Natural killer cell treated with Interleukin-12 subunit alpha and Interleukin-12 subunit beta and Interleukin-15 and Interleukin-18, amount 100 ng/mL, for 72 hours (primary cell): ENCODE measurements around the gene NKRF. TPM values are rescaled to one million over a fixed set of nuclear protein-coding genes. Genes with fewer than 3 reads are reported as not detected.
"Not testable (repeated sequence)": the region's sequence is repeated elsewhere in the genome, so short reads cannot be mapped to it uniquely, and the experiment has no call there.

Experiments used
- ATAC-seq, 2 donors: fragments of 150-1000 bp; cut with Tn5 transposase in 1 of 2; sonication (Bioruptor Pico), chemical (Tn5 transposase) in 1 of 2; 2 replicates each; pipeline ENCODE4 v1.10.0; 2021
- DNase-seq: peaks from one replicate; pipeline ENCODE4 v3.0.0; 2022; ENCODE audit warnings: low spot score
- H3K27ac Mint-ChIP-seq, 2 donors: 1 replicate in 1 of 2; 2 replicates in 1 of 2; pipeline ENCODE4 v1.8.0; 2022; ENCODE audit warnings: mixed read lengths in 2 of 2, mild to moderate bottlenecking in 1 of 2, moderate library complexity in 1 of 2
- H3K27me3 Mint-ChIP-seq, 2 donors: 1 replicate in 1 of 2; 2 replicates in 1 of 2; pipeline ENCODE4 v1.8.0; 2022; ENCODE audit warnings: mixed read lengths in 2 of 2
- H3K36me3 Mint-ChIP-seq: one replicate; pipeline ENCODE4 v1.8.0; 2022; ENCODE audit warnings: mixed read lengths
- H3K4me1 Mint-ChIP-seq, 2 donors: 1 replicate in 1 of 2; 2 replicates in 1 of 2; pipeline ENCODE4 v1.8.0; 2022; ENCODE audit warnings: low read depth in 2 of 2, mixed read lengths in 2 of 2, mild to moderate bottlenecking in 1 of 2
- H3K4me3 Mint-ChIP-seq: one replicate; pipeline ENCODE4 v1.8.0; 2022; ENCODE audit warnings: mixed read lengths
- H3K9me3 Mint-ChIP-seq: 2 replicates; pipeline ENCODE4 v1.8.0; 2022; ENCODE audit warnings: mixed read lengths
- total RNA-seq, 2 donors: library from RNA; stranded (reverse); gene quantifications; one replicate each; pipeline ENCODE4 v1.2.3, GENCODE V29; 2022

Gene NKRF
- 10 to 100 TPM; 15.8 to 24.4 TPM for total RNA-seq

GRCh38 chrX:119606280-119607017 is at the start of gene NKRF:
TSS of gene NKRF (minus strand) at chrX:119606424.
- Mint-ChIP-seq H3K27me3 (peaks cover 0 to 5% of the 10 kb centered on the region in 2 donors), H3K4me3 (peak within 1 kb of the TSS; percentile 92), H3K9me3 (no peaks in the 10 kb centered on the region), H3K4me1 (peaks cover 24 to 28% of the 10 kb centered on the region in 2 donors), H3K27ac (peak within 1 kb of the TSS; percentile 86 to 93), H3K36me3 (no peaks in the 10 kb centered on the region)
- ATAC-seq (peak; percentile 88 to 92), DNase-seq (peak; percentile 89)

DNA sequence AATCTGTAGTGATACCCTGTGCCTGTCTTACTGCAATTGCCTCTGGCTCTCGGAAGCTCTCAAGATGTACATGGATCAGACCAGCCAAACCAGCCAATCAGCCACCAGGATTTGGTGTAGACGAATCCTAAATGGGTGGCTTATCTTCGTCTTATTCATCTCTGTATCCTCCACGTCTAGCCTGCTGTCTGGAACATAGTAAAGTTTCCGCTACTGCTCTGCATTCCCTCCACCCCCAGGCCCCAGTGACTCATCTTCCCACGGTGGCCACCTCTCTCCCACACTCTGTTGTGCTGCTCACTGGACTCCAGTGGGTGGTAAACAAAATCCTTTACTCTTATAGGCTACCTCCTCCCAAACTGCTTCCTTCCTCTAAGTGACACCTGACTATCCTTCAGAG is 48.9 kb upstream of the NKRF start:
- ATAC-seq, result peak; percentile 53 to 65
- no peak for DNase-seq
- peaks cover 8 to 22% of the 10 kb centered on the region in 2 donors for H3K4me1 Mint-ChIP-seq
- peak overlapping the region; percentile 25 to 28 for H3K27ac Mint-ChIP-seq
- H3K27me3 Mint-ChIP-seq, result no peaks in the 10 kb centered on the region
- no peak overlapping the region for H3K4me3 Mint-ChIP-seq
- peaks cover 6% of the 10 kb centered on the region for H3K36me3 Mint-ChIP-seq
- no peaks in the 10 kb centered on the region for H3K9me3 Mint-ChIP-seq

DNA sequence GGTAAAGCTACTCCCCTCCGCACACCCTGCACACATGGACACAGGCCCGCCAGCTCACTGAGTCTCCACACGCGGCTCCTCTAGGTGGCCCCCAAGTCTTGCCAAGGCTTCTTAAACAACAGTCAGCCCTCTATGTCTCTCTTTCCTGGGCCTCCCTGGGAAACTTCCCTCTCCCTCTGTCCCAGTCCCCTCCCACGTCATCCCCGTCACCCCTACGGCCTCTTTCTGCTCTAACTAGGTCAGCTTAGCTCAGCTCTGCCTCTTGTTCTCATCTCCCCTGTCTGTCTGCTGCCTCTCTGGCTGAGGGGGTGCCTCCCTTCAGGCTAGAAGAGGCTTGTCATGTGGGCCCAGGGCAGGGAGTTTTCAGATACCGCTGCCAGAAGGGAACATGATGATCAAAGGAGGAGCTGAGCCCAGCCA is 47.9 kb upstream of the NKRF start:
- Mint-ChIP-seq H3K4me3 (no peak overlapping the region), H3K9me3 (no peaks in the 10 kb centered on the region), H3K27ac (peak overlapping the region in 1 of 2 donors; percentile 34), H3K4me1 (peaks cover 8 to 25% of the 10 kb centered on the region in 2 donors), H3K27me3 (no peaks in the 10 kb centered on the region), H3K36me3 (peaks cover 2% of the 10 kb centered on the region)
- ATAC-seq (no peak), DNase-seq (no peak)

- Mint-ChIP-seq H3K4me3 (peak overlapping the region; percentile 77), H3K36me3 (peaks cover 6% of the 10 kb centered on the region), H3K9me3 (no peaks in the 10 kb centered on the region), H3K4me1 (peaks cover 17 to 40% of the 10 kb centered on the region in 2 donors), H3K27ac (peak overlapping the region; percentile 94 to 96), H3K27me3 (no peaks in the 10 kb centered on the region)
- ATAC-seq, result peak; percentile 45 to 47
- DNase-seq, result no peak
These were observed 42.2 kb upstream of the NKRF start for GRCh38 chrX:119648421-119648775.

- no peaks in the 10 kb centered on the region for H3K27me3 Mint-ChIP-seq
- H3K4me1 Mint-ChIP-seq, result peaks cover 17 to 43% of the 10 kb centered on the region in 2 donors
- no peaks in the 10 kb centered on the region for H3K9me3 Mint-ChIP-seq
- peaks cover 6% of the 10 kb centered on the region for H3K36me3 Mint-ChIP-seq
- peak overlapping the region; percentile 77 for H3K4me3 Mint-ChIP-seq
- ATAC-seq (peak; percentile 98), DNase-seq (peak; percentile 88)
- peak overlapping the region; percentile 94 to 96 for H3K27ac Mint-ChIP-seq
These were observed 41.6 kb upstream of the NKRF start for GRCh38 chrX:119647552-119648420.

- Mint-ChIP-seq H3K4me3 (peak overlapping the region; percentile 71), H3K27ac (peak overlapping the region; percentile 91 to 96), H3K4me1 (peaks cover 17 to 45% of the 10 kb centered on the region in 2 donors), H3K9me3 (no peaks in the 10 kb centered on the region), H3K27me3 (no peaks in the 10 kb centered on the region), H3K36me3 (peaks cover 6% of the 10 kb centered on the region)
- no peak for DNase-seq
- no peak for ATAC-seq
These were observed 40.9 kb upstream of the NKRF start for GRCh38 chrX:119647089-119647488.

GRCh38 chrX:119646515-119646914 is 40.3 kb upstream of the NKRF start:
- no peaks in the 10 kb centered on the region for H3K9me3 Mint-ChIP-seq
- no peak for ATAC-seq
- H3K36me3 Mint-ChIP-seq, result peaks cover 6% of the 10 kb centered on the region
- H3K4me3 Mint-ChIP-seq, result peak overlapping the region; percentile 71
- H3K27me3 Mint-ChIP-seq, result no peaks in the 10 kb centered on the region
- no peak for DNase-seq
- H3K27ac Mint-ChIP-seq, result peak overlapping the region; percentile 91 to 96
- peaks cover 17 to 45% of the 10 kb centered on the region in 2 donors for H3K4me1 Mint-ChIP-seq

DNA sequence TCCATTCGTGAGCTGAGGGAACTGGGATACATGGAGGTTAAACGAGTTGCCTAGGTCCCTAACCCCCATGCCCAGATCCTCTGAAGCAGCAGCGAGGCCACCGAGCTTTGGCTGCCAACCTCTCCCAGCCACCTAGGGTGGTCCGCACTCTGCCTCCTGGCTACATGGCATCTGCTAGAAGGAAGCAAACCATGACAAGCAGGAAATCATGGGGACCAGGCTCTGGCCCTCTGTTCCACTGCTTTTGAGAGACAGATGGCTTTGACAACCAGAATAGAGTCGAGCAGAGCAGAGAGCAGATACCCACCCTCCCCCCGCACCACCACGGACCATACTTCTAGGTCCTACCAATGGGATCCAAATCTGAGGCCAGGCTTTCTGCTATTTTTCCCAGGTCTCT is 37.5 kb upstream of the NKRF start:
- Mint-ChIP-seq H3K9me3 (no peaks in the 10 kb centered on the region), H3K27ac (peak overlapping the region in 1 of 2 donors; percentile 11), H3K4me1 (peaks cover 16 to 43% of the 10 kb centered on the region in 2 donors), H3K27me3 (no peaks in the 10 kb centered on the region), H3K4me3 (no peak overlapping the region), H3K36me3 (peaks cover 6% of the 10 kb centered on the region)
- DNase-seq, result no peak
- no peak for ATAC-seq

DNA sequence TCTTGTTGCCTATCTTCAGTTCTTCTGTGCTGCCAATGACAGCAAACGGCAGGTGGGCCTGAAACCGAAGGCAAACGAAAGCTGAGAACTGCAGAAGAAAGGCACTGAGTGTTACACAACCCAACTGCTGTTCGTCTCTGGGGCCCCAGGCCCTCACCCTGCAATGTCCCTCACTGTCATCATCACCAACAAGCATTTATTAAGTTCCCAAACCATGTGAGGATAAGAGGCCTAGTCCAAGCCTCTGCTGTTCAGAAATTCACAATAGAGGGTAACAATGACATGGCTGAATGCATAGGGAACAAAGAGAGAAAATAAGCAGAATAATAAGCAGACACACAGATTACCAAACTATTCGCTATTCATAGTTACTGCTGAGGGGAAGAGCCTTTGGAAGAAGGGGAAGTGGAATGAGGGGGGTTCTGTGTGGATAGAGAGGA is 34.5 kb upstream of the NKRF start:
- no peaks in the 10 kb centered on the region for H3K9me3 Mint-ChIP-seq
- peaks cover 6% of the 10 kb centered on the region for H3K36me3 Mint-ChIP-seq
- no peaks in the 10 kb centered on the region for H3K27me3 Mint-ChIP-seq
- peak overlapping the region; percentile 46 to 75 for H3K27ac Mint-ChIP-seq
- no peak overlapping the region for H3K4me3 Mint-ChIP-seq
- no peak for DNase-seq
- ATAC-seq, result no peak
- peaks cover 11 to 24% of the 10 kb centered on the region in 2 donors for H3K4me1 Mint-ChIP-seq

GRCh38 chrX:119638725-119639471 is 32.7 kb upstream of the NKRF start:
- peaks cover 15% of the 10 kb centered on the region for H3K36me3 Mint-ChIP-seq
- no peaks in the 10 kb centered on the region for H3K9me3 Mint-ChIP-seq
- peak overlapping the region; percentile 23 to 62 for H3K27ac Mint-ChIP-seq
- ATAC-seq, result no peak
- no peak overlapping the region for H3K4me3 Mint-ChIP-seq
- no peaks in the 10 kb centered on the region for H3K27me3 Mint-ChIP-seq
- peaks cover 20 to 31% of the 10 kb centered on the region in 2 donors for H3K4me1 Mint-ChIP-seq
- DNase-seq, result no peak

- ATAC-seq, H3K27me3 Mint-ChIP-seq, H3K27ac Mint-ChIP-seq, H3K4me3 Mint-ChIP-seq, H3K9me3 Mint-ChIP-seq: not testable (repeated sequence)
- DNase-seq, result peak; percentile 10
- H3K4me1 Mint-ChIP-seq, result peaks cover 19 to 20% of the 10 kb centered on the region in 2 donors
- H3K36me3 Mint-ChIP-seq, result peaks cover 22% of the 10 kb centered on the region
These were observed 31.2 kb upstream of the NKRF start for GRCh38 chrX:119637421-119637820.

GRCh38 chrX:119636419-119636818 is 30.2 kb upstream of the NKRF start:
- Mint-ChIP-seq H3K27me3 (no peaks in the 10 kb centered on the region), H3K27ac (peak overlapping the region in 1 of 2 donors; percentile 38), H3K4me3 (no peak overlapping the region), H3K9me3 (no peaks in the 10 kb centered on the region), H3K36me3 (peaks cover 22% of the 10 kb centered on the region), H3K4me1 (peaks cover 19 to 20% of the 10 kb centered on the region in 2 donors)
- no peak for ATAC-seq
- DNase-seq, result peak; percentile 49

DNA sequence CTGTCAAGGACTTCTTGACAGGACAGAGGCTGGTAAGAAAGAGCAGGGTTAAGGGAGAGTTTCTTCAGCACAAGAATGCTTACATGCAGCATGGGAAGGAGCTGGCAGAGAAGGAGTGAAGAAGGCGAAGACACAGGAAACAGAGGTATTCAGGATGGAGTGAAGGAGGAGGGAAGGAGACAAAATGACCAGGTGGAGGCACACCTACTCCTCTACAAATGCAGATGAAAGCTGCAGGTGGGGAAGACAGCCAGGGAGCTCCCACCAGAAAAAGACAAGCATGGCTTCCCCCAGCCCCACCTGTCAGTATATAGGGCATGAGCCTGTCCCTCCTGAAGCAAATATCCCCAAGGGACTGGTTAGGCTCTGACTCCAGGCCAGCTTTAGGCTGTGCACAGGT is 29.6 kb upstream of the NKRF start:
- Mint-ChIP-seq H3K4me1 (peaks cover 16 to 20% of the 10 kb centered on the region in 2 donors), H3K4me3 (no peak overlapping the region), H3K27ac (peak overlapping the region; percentile 38 to 50), H3K27me3 (no peaks in the 10 kb centered on the region), H3K36me3 (peaks cover 22% of the 10 kb centered on the region), H3K9me3 (no peaks in the 10 kb centered on the region)
- DNase-seq (no peak), ATAC-seq (no peak)
